Gastroesophageal sphincter (tissue), 4 donors: ENCODE measurements around the gene STK40. TPM values are rescaled to one million over a fixed set of nuclear protein-coding genes. Genes with fewer than 3 reads are reported as not detected.

Experiments used
- ATAC-seq: fragments of 150-250 bp; one replicate; pipeline ENCODE4 v1.9.1; 2016; ENCODE audit warnings: mild to moderate bottlenecking, moderate library complexity
- H3K27ac ChIP-seq, 4 donors: fragments of 200-600 bp; sonication (generic) in 3 of 4; 1 replicate in 3 of 4; 2 replicates in 1 of 4; pipeline ENCODE4 v1.5.1; 2016 to 2019
- H3K27me3 ChIP-seq: fragments of 200-600 bp; sonication (generic); one replicate; pipeline ENCODE4 v1.5.1; 2019
- H3K36me3 ChIP-seq, 2 donors: fragments of 200-600 bp; sonication (generic); one replicate each; pipeline ENCODE4 v1.5.1; 2019; ENCODE audit warnings: control low read depth in 1 of 2
- H3K4me1 ChIP-seq, 3 donors: fragments of 200-600 bp; sonication (generic); 1 replicate in 2 of 3; 2 replicates in 1 of 3; pipeline ENCODE4 v1.5.1; 2016 to 2019; ENCODE audit warnings: control low read depth in 2 of 3
- H3K4me3 ChIP-seq, 2 donors: fragments of 200-600 bp; sonication (generic); one replicate each; pipeline ENCODE4 v1.5.1; 2019; ENCODE audit warnings: mild to moderate bottlenecking in 1 of 2, moderate library complexity in 1 of 2
- H3K9me3 ChIP-seq, 3 donors: fragments of 200-600 bp; sonication (generic); one replicate each; pipeline ENCODE4 v1.5.1; 2017 to 2019; ENCODE audit warnings: control low read depth in 2 of 3
- CTCF ChIP-seq, 4 experiments: fragments of 200-600 bp in 2 of 4; fragments of 450-650 bp in 2 of 4; sonication (generic) in 1 of 4; IDR thresholded peaks; one replicate each; pipeline ENCODE4 v1.5.1; 2017 to 2019; ENCODE audit warnings: antibody characterized with exemption in 4 of 4, mild to moderate bottlenecking in 2 of 4, moderate library complexity in 2 of 4
- EP300 ChIP-seq: sonication (generic); formaldehyde crosslinking; IDR thresholded peaks from one replicate; pipeline ENCODE4 v1.6.1; 2017; ENCODE audit warnings: antibody characterized with exemption, mild to moderate bottlenecking
- POLR2A ChIP-seq, 2 donors: fragments of 450-650 bp; IDR thresholded peaks; one replicate each; pipeline ENCODE4 v1.6.1; 2017; ENCODE audit warnings: antibody characterized with exemption in 2 of 2, mild to moderate bottlenecking in 2 of 2, moderate library complexity in 1 of 2
- POLR2AphosphoS5 ChIP-seq: sonication (generic); formaldehyde crosslinking; IDR thresholded peaks from one replicate; pipeline ENCODE4 v1.6.1; 2017; ENCODE audit warnings: antibody characterized with exemption
- WGBS, 2 donors: methylation state at CpG; one replicate each; pipeline ENCODE4 v1.1.5; 2018; ENCODE audit warnings: low coverage in 1 of 2; 5-methylcytosine and 5-hydroxymethylcytosine counted together
- total RNA-seq, 4 donors: library from RNA; depleted of rRNA; stranded (reverse); fragments of >200 nt; gene quantifications; one replicate each; pipeline ENCODE4 v1.1.0, GENCODE V29; 2016

Gene STK40
- total RNA-seq, 4 donors from 2014 or later: 39.2 to 127 (median 68.6) TPM

GRCh38 chr1:36377791-36378492 lies 7.8 kb downstream of the STK40 start:
- TF ChIP-seq CTCF (IDR thresholded peaks at IDR 0.05) (no peak), EP300 (no peak), POLR2AphosphoS5 (no peak), POLR2A (IDR thresholded peaks at IDR 0.05) (no peak)
- Histone ChIP-seq H3K9me3 (no peaks in the 10 kb centered on the region), H3K4me1 (peaks cover 0 to 88% (median 31%) of the 10 kb centered on the region in 3 donors), H3K27ac (peak overlapping the region in 2 of 4 donors; percentile 29 to 39), H3K4me3 (no peak overlapping the region), H3K36me3 (no peaks in the 10 kb centered on the region), H3K27me3 (no peaks in the 10 kb centered on the region)
- 76 to 86% methylated on average over 2 of the region's 4 CpGs for WGBS, 2 donors
- ATAC-seq: no peak

DNA sequence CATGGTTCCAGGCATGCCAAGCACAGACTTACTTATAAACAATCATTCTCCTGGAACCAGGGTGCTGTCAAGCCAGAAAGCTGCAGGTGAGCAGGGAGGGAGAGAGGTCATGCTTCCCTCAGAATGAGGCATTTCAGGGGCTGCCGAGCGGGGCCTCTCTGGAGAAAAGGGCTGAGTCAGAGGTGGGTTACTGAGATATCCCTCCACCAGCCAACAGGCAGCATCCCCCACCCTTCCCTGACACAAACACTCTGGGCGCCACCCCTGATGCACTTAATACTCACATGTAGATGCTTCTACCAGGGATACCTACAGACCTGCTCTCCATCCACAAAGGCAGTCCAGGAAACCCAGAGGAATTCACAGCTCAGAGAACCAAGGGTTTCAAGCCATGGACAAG lies 13.1 kb downstream of the STK40 start:
- H3K36me3 ChIP-seq: peaks cover 0 to 2% of the 10 kb centered on the region in 2 donors
- H3K4me1 ChIP-seq: peaks cover 0 to 76% (median 47%) of the 10 kb centered on the region in 3 donors
- no peak for ATAC-seq
- peak overlapping the region in 3 of 4 donors; percentile 87 to 94 (median 87) for H3K27ac ChIP-seq
- TF ChIP-seq POLR2A (IDR thresholded peaks at IDR 0.05): no peak
- TF ChIP-seq CTCF (IDR thresholded peaks at IDR 0.05): no peak
- TF ChIP-seq POLR2AphosphoS5: no peak
- no peak for TF ChIP-seq EP300
- no CpG with 5 or more reads among the region's 3 CpGs for WGBS, 2 donors
- H3K9me3 ChIP-seq: no peaks in the 10 kb centered on the region
- no peak overlapping the region for H3K4me3 ChIP-seq
- no peaks in the 10 kb centered on the region for H3K27me3 ChIP-seq

DNA sequence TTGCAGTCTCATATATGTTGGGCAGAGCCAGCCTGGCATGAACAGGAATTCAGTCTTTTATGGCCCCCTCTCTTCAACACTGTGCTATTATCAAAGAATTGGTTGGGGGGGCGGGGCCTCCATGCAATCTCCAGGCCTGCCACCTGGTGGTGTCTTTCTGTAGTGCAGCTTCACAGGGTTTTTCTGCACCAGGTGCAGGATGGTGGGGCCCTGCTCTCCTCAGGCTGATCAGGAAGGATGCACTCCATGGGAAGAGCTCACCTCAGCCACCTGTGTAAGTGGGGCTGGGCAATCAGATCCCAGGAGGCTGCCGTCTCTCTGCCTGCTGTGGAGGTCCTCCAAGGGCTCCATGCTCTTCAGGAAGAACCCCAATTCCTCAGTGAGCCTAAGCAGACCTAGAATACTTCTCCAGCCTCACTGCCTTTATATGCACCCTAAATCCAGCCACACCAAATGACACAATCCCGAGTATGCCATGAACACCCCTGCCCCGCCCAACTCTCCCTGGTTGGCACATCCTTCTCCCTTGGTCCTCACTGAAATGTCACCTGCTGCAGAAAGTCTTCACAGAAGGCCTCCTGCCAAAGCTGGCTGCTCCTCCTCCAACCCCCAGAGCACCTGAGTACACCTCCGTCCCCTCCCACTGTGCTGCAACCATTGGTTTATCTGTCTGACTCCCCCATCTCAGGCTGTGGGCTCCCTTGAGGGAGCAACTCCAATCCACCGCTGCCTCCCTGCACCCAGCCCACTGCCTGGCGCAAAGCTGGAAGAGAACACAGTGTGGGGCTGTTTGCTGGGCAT lies 16.5 kb downstream of the STK40 start:
- WGBS, 2 donors: 48 to 56% methylated on average over 3 of the region's 7 CpGs
- H3K27ac ChIP-seq: peak overlapping the region in 2 of 4 donors; percentile 30 to 32
- peaks cover 0 to 78% (median 50%) of the 10 kb centered on the region in 3 donors for H3K4me1 ChIP-seq
- no peaks in the 10 kb centered on the region for H3K9me3 ChIP-seq
- no peaks in the 10 kb centered on the region for H3K27me3 ChIP-seq
- TF ChIP-seq CTCF (IDR thresholded peaks at IDR 0.05) (peak in 3 of 4 experiments; percentile 91 to 95 (median 94)), EP300 (no peak), POLR2AphosphoS5 (no peak)
- H3K4me3 ChIP-seq: no peak overlapping the region
- H3K36me3 ChIP-seq: peaks cover 0 to 9% of the 10 kb centered on the region in 2 donors
- ATAC-seq: peak; percentile 37

- H3K4me3 ChIP-seq: no peak overlapping the region
- H3K4me1 ChIP-seq: peaks cover 0 to 63% (median 36%) of the 10 kb centered on the region in 3 donors
- no peak for TF ChIP-seq POLR2A (IDR thresholded peaks at IDR 0.05)
- TF ChIP-seq EP300: no peak
- TF ChIP-seq CTCF (IDR thresholded peaks at IDR 0.05): no peak
- no peak for TF ChIP-seq POLR2AphosphoS5
- peak overlapping the region in 1 of 4 donors; percentile 24 for H3K27ac ChIP-seq
- 94 to 100% methylated on average over 2 of the region's 4 CpGs for WGBS, 2 donors
- H3K36me3 ChIP-seq: peaks cover 0 to 14% of the 10 kb centered on the region in 2 donors
- no peak for ATAC-seq
- H3K27me3 ChIP-seq: no peaks in the 10 kb centered on the region
- no peaks in the 10 kb centered on the region for H3K9me3 ChIP-seq
Observed at GRCh38 chr1:36367798-36368197, 17.9 kb downstream of the STK40 start.
